Measurements from ENCODE around the gene TEKT4. TPM values are rescaled to one million over a fixed set of nuclear protein-coding genes. Genes with fewer than 3 reads are reported as not detected.

TEKT4 gene
- total RNA-seq, 1 donor from 2014 or later: not detected

DNA sequence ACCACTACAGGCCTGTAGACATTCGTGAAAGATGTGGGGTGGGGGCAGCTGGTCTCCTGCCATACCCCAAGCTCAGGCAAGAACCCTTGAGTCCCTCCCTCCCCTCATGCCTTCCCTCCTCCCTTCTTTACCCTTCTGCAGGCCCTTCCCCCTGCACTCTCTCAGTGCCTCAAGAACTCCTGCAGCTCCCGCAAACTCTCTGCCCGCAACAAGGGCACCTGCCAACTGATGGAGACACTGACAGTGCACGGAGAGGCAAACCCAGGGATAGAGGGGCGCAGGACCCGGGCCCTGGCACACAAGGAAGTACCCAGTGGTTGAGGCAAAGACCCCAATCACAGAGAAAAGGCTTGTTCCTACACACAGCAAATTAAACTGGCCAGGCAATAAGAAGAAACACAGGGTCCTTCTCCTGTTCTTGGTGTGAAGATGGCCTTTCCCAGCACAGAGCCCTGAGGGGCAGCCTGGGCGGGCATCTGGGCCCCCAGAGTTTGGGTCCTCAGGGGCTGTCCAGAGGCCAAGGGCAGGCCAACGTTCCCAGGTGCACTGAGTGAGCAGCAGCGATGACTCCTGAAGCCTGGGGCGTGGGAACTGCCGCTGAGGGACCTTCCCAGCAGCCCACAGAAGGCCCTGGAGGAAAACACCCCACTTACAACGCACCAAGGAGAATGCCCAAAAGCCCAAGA, 1.6 kb downstream of the TEKT4 start:
- Histone ChIP-seq H3K4me3 (no peak overlapping the region), H3K36me3 (no peaks in the 10 kb centered on the region), H3K27me3 (no peaks in the 10 kb centered on the region), H3K4me2 (no peak overlapping the region), H3K79me2 (ENCODE audit: low read depth) (no peaks in the 10 kb centered on the region), H3K9me3 (ENCODE audit: low read depth) (peaks cover 2% of the 10 kb centered on the region), H2AFZ (replicated peaks) (no peak overlapping the region), H4K20me1 (ENCODE audit: low read depth) (no peaks in the 10 kb centered on the region), H3K9ac (no peak overlapping the region), H3K27ac (no peak overlapping the region), H3K4me1 (no peaks in the 10 kb centered on the region), H3F3A (ENCODE audit: low read depth) (no peaks in the 10 kb centered on the region)
- TF ChIP-seq EZH2 (IDR thresholded peaks at IDR 0.05): no peak
- no peak for TF ChIP-seq EZH2phosphoT487 (IDR thresholded peaks at IDR 0.05)
- no peak for TF ChIP-seq CTCF (IDR thresholded peaks at IDR 0.05)
- H3K4me1 Mint-ChIP-seq: peaks cover 8% of the 10 kb centered on the region
- H3K27ac Mint-ChIP-seq: no peak overlapping the region
- no peak overlapping the region for H3K4me3 Mint-ChIP-seq
- DNase-seq (ENCODE audit: low spot score): no peak
- no peaks in the 10 kb centered on the region for H3K9me3 Mint-ChIP-seq
- H3K27me3 Mint-ChIP-seq (ENCODE audit: insufficient read depth, low read depth): peaks cover 22% of the 10 kb centered on the region
- no peaks in the 10 kb centered on the region for H3K36me3 Mint-ChIP-seq

DNA sequence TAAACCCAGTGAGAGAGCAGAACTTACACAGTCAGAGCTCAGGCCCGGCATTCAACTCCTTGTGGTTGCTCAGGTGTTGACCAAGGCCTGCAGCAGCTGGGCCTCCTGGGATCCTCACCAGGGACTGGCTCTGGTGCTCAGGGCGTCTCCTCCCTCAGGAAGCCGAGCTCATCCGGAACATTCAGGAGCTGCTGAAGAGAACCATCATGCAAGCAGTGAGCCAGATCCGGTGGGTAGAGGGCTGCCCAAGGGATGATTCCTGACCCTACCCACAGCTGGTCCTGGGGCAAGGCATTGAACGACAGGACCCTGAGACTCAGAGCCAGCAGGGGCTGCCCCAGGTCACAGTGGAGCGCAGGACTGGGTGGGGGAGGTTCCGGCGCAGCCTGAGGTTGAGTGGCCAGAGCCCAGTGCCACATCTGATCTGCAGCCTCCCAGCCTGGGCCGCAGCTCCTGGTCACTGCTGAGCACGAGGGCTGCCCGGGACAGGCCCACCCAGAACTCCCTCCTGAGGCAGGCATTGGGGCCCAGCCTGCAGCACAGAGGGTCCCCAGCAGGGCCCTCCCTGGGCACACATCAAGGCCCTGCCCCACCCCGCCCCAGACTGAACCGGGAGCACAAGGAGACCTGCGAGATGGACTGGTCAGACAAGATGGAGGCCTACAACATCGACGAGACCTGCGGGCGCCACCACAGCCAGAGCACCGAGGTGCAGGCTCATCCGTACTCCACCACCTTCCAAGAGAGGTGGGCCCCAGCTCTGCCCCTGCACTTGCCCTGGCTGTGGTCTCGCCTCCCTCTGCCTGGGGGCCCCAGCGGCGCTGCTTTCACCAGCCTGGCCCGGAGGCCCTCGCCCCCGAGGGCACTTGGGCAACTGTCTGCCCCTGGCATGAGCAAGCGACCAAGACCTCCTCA, 2.4 kb downstream of the TEKT4 start:
- DNase-seq (ENCODE audit: low spot score): no peak
- H3K4me1 Mint-ChIP-seq: peaks cover 8% of the 10 kb centered on the region
- H3K27ac Mint-ChIP-seq: no peak overlapping the region

GRCh38 chr2:94874277-94874997, 3.2 kb downstream of the TEKT4 start:
- Mint-ChIP-seq H3K9me3 (no peaks in the 10 kb centered on the region), H3K27ac (no peak overlapping the region), H3K27me3 (ENCODE audit: insufficient read depth, low read depth) (peaks cover 20% of the 10 kb centered on the region), H3K4me3 (no peak overlapping the region), H3K4me1 (peaks cover 8% of the 10 kb centered on the region), H3K36me3 (no peaks in the 10 kb centered on the region)
- no peak for DNase-seq (ENCODE audit: low spot score)
- no peaks in the 10 kb centered on the region for H3K79me2 ChIP-seq (ENCODE audit: low read depth)
- no peaks in the 10 kb centered on the region for H4K20me1 ChIP-seq (ENCODE audit: low read depth)
- no peaks in the 10 kb centered on the region for H3F3A ChIP-seq (ENCODE audit: low read depth)
- no peaks in the 10 kb centered on the region for H3K4me1 ChIP-seq
- no peaks in the 10 kb centered on the region for H3K36me3 ChIP-seq
- TF ChIP-seq CTCF (IDR thresholded peaks at IDR 0.05): peak; percentile 35
- TF ChIP-seq EZH2 (IDR thresholded peaks at IDR 0.05): no peak
- no peak overlapping the region for H3K9ac ChIP-seq
- H3K9me3 ChIP-seq (ENCODE audit: low read depth): no peaks in the 10 kb centered on the region
- H3K4me3 ChIP-seq: no peak overlapping the region
- no peak overlapping the region for H3K27ac ChIP-seq
- no peak overlapping the region for H3K4me2 ChIP-seq
- H3K27me3 ChIP-seq: no peaks in the 10 kb centered on the region
- no peak overlapping the region for H2AFZ ChIP-seq (replicated peaks)

More for the DNA sequence above, 2.4 kb downstream of the TEKT4 start:
- Mint-ChIP-seq H3K36me3 (no peaks in the 10 kb centered on the region), H3K9me3 (no peaks in the 10 kb centered on the region), H3K4me3 (no peak overlapping the region), H3K27me3 (ENCODE audit: insufficient read depth, low read depth) (peaks cover 20% of the 10 kb centered on the region)
- H3K9ac ChIP-seq: no peak overlapping the region
- no peaks in the 10 kb centered on the region for H3K4me1 ChIP-seq
- H2AFZ ChIP-seq (replicated peaks): no peak overlapping the region
- no peaks in the 10 kb centered on the region for H3F3A ChIP-seq (ENCODE audit: low read depth)
- H3K36me3 ChIP-seq: no peaks in the 10 kb centered on the region
- no peak overlapping the region for H3K27ac ChIP-seq
- TF ChIP-seq EZH2phosphoT487 (IDR thresholded peaks at IDR 0.05) (no peak), EZH2 (IDR thresholded peaks at IDR 0.05) (no peak), CTCF (IDR thresholded peaks at IDR 0.05) (no peak)
- H3K4me3 ChIP-seq: no peak overlapping the region
- H3K27me3 ChIP-seq: no peaks in the 10 kb centered on the region
- H3K4me2 ChIP-seq: no peak overlapping the region
- H3K79me2 ChIP-seq (ENCODE audit: low read depth): no peaks in the 10 kb centered on the region
- no peaks in the 10 kb centered on the region for H4K20me1 ChIP-seq (ENCODE audit: low read depth)
- no peaks in the 10 kb centered on the region for H3K9me3 ChIP-seq (ENCODE audit: low read depth)

Data from neural progenitor cell (in vitro differentiated cells).